Right lobe of liver (tissue), 6 donors: ENCODE measurements around the gene FGF2. TPM values are rescaled to one million over a fixed set of nuclear protein-coding genes. Genes with fewer than 3 reads are reported as not detected.

Experiments
- ATAC-seq, 4 donors: fragments of 200-7000 bp; cut with Tn5 transposase; one replicate each; pipeline ENCODE4 v1.9.1; 2020; ENCODE audit warnings: mild to moderate bottlenecking in 4 of 4, moderate library complexity in 4 of 4
- DNase-seq, 3 donors: peaks; one replicate each; pipeline ENCODE4 v3.0.0-alpha.2; 2020
- H3K27ac ChIP-seq, 3 donors: fragments of 200-600 bp; one replicate each; pipeline ENCODE4 v1.8.0; 2022
- H3K27me3 ChIP-seq, 2 donors: fragments of 200-600 bp; one replicate each; pipeline ENCODE4 v1.8.0; 2022
- H3K36me3 ChIP-seq, 4 donors: fragments of 200-600 bp; sonication (generic) in 1 of 4; one replicate each; pipeline versions ENCODE4 v1.5.1 to v1.8.0; 2017 to 2022; ENCODE audit warnings: control low read depth in 1 of 4
- H3K4me1 ChIP-seq, 4 donors: fragments of 200-600 bp; sonication (generic) in 1 of 4; one replicate each; pipeline versions ENCODE4 v1.5.1 to v1.8.0; 2017 to 2022; ENCODE audit warnings: control low read depth in 1 of 4
- H3K4me3 ChIP-seq, 3 donors: fragments of 200-600 bp; one replicate each; pipeline ENCODE4 v1.8.0; 2022
- H3K9me3 ChIP-seq, 4 donors: fragments of 200-600 bp; sonication (generic) in 1 of 4; one replicate each; pipeline versions ENCODE4 v1.5.1 to v1.8.0; 2017 to 2022; ENCODE audit warnings: control low read depth in 1 of 4
- CTCF ChIP-seq, 4 donors: fragments of 200-600 bp in 3 of 4; fragments of 450-650 bp in 1 of 4; IDR thresholded peaks; one replicate each; pipeline versions ENCODE4 v1.5.1 to v1.8.0; 2016 to 2022; ENCODE audit warnings: antibody characterized with exemption in 4 of 4, mild to moderate bottlenecking in 2 of 4
- POLR2A ChIP-seq: fragments of 450-650 bp; IDR thresholded peaks from one replicate; pipeline ENCODE4 v1.6.1; 2017; ENCODE audit warnings: antibody characterized with exemption, mild to moderate bottlenecking
- WGBS: methylation state at CpG from one replicate; pipeline ENCODE4 v1.1.6; 2018; ENCODE audit warnings: low coverage, low lambda C conversion rate; ENCODE audit not compliant: insufficient coverage; ENCODE audit errors: missing lambda C conversion rate; 5-methylcytosine and 5-hydroxymethylcytosine counted together
- intact Hi-C, 2 donors: fragments of 100-400 bp; cut with DNase I; formaldehyde crosslinking; loops; one replicate each; pipeline versions ENCODE4 v1.11.2 to v1.14.1; 2022
- total RNA-seq, 6 experiments: library from RNA; depleted of rRNA in 2 of 6; stranded (reverse); fragments of >200 nt in 2 of 6; fragmentation: NEBNext Ultra II Directional in 3 of 6; extraction: Animal tissue kit (Norgen Biotek cat#: 25700) in 3 of 6; gene quantifications; one replicate each; pipeline versions ENCODE4 v1.1.0 to v1.2.4, GENCODE V29; 2016 to 2023
- donor health status: DM: no; HTN: yes; CAD: no.
- donor health status: DM: no; HTN: no; CAD: no.
- donor health status: DM: no; HTN: no; CAD: no.
- donor health status: DM: no; HTN: yes; CAD: no.
- donor health status: DM: no; HTN: yes; CAD: no.

FGF2 gene
- total RNA-seq, 6 experiments from 2014 or later, result 0.88 to 1.6 (median 1.1) TPM

- Histone ChIP-seq H3K27me3 (no peaks in the 10 kb centered on the region), H3K9me3 (no peaks in the 10 kb centered on the region), H3K36me3 (peaks cover 0 to 32% (median 1%) of the 10 kb centered on the region in 4 donors), H3K27ac (no peak overlapping the region), H3K4me3 (no peak overlapping the region), H3K4me1 (no peaks in the 10 kb centered on the region)
- DNase-seq, result no peak
- ATAC-seq, result no peak
- TF ChIP-seq CTCF (IDR thresholded peaks at IDR 0.05), result no peak
- no peak for TF ChIP-seq POLR2A
- intact Hi-C loops, result no loop called here
- 100% methylated on average over 1 of the region's 1 CpG for WGBS
Measured at GRCh38 chr4:122946142-122946541, 119.5 kb downstream of the FGF2 start.

Other genes starting within 250 kb of the FGF2 start
- gene IL21, start 205.8 kb upstream of the FGF2 start, total RNA-seq, result not detected
- gene BBS12, start 94.1 kb upstream of the FGF2 start, total RNA-seq, result 1 to 10 TPM in 1 of 6 experiments, under 1 TPM in 5; 0.25 to 1.1 (median 0.65) TPM
- 10 to 100 TPM in 5 of 6 experiments, 1 to 10 TPM in 1; 8.0 to 20.5 (median 17.1) TPM for gene NUDT6, start 95.8 kb downstream of the FGF2 start, total RNA-seq